Endodermal cell (in vitro differentiated cells): ENCODE results near the gene RCAN2. TPM values are rescaled to one million over a fixed set of nuclear protein-coding genes. Genes with fewer than 3 reads are reported as not detected.

Experiments
- DNase-seq: peaks from one replicate; pipeline ENCODE4 v3.0.0-alpha.2; 2017
- H3K27ac ChIP-seq: 2 replicates; pipeline ENCODE4 v1.5.1; 2013; ENCODE audit warnings: mild to moderate bottlenecking, low read depth, low read length, moderate library complexity
- H3K27me3 ChIP-seq: 2 replicates; pipeline ENCODE4 v1.6.1; 2013; ENCODE audit warnings: mild to moderate bottlenecking, low read length, moderate library complexity; ENCODE audit not compliant: insufficient read depth, control insufficient read depth, poor library complexity, severe bottlenecking
- H3K36me3 ChIP-seq: 2 replicates; pipeline ENCODE4 v1.7.0; 2013; ENCODE audit warnings: mild to moderate bottlenecking, low read length, moderate library complexity; ENCODE audit not compliant: control insufficient read depth, insufficient read depth
- H3K4me1 ChIP-seq: one replicate; pipeline ENCODE4 v1.7.0; 2013; ENCODE audit warnings: low read length; ENCODE audit not compliant: control insufficient read depth, insufficient read depth
- H3K4me3 ChIP-seq: 2 replicates; pipeline ENCODE4 v1.5.1; 2013; ENCODE audit warnings: mild to moderate bottlenecking, low read length, moderate library complexity
- H3K9ac ChIP-seq: 2 replicates; pipeline ENCODE4 v1.6.1; 2013; ENCODE audit warnings: mild to moderate bottlenecking, low read length, moderate library complexity; ENCODE audit not compliant: poor library complexity, severe bottlenecking; ENCODE audit errors: extremely low read depth
- H3K9me3 ChIP-seq: 2 replicates; pipeline ENCODE4 v1.6.1; 2013; ENCODE audit warnings: mild to moderate bottlenecking, low read length, moderate library complexity; ENCODE audit not compliant: control insufficient read depth
- H3K27ac Mint-ChIP-seq: 2 replicates; pipeline ENCODE4 v1.8.0; 2020; ENCODE audit warnings: mixed read lengths
- H3K27me3 Mint-ChIP-seq: 2 replicates; pipeline ENCODE4 v1.8.0; 2021; ENCODE audit warnings: mild to moderate bottlenecking, mixed read lengths; ENCODE audit not compliant: insufficient read depth
- H3K36me3 Mint-ChIP-seq: 2 replicates; pipeline ENCODE4 v1.8.0; 2020; ENCODE audit warnings: low read depth, mixed read lengths
- H3K4me1 Mint-ChIP-seq: 2 replicates; pipeline ENCODE4 v1.8.0; 2020; ENCODE audit warnings: mixed read lengths
- H3K4me3 Mint-ChIP-seq: 2 replicates; pipeline ENCODE4 v1.8.0; 2020; ENCODE audit warnings: mild to moderate bottlenecking, moderate library complexity, mixed read lengths
- H3K9me3 Mint-ChIP-seq: 2 replicates; pipeline ENCODE4 v1.8.0; 2020; ENCODE audit warnings: mild to moderate bottlenecking, mixed read lengths
- WGBS, 2 experiments: methylation state at CpG; one replicate each; pipeline versions ENCODE4 v1.1.5 to v1.1.7; 2013; ENCODE audit warnings: missing lambda C conversion rate in 2 of 2, mixed read lengths in 1 of 2; ENCODE audit not compliant: insufficient coverage in 1 of 2, insufficient read length in 1 of 2; 5-methylcytosine and 5-hydroxymethylcytosine counted together
- total RNA-seq, 2 donors: library from RNA; stranded (reverse); fragmentation: NEBNext Ultra II Directional in 1 of 2; extraction: Animal tissue kit (Norgen Biotek cat#: 25700) in 1 of 2; gene quantifications; 2 replicates in 1 of 2; 3 replicates in 1 of 2; pipeline ENCODE4 v1.2.1, GENCODE V29; 2021
- TF ChIP-seq, protein P1 (sequence below): fragments of 200-600 bp; sonication (generic); conservative IDR thresholded peaks from 2 replicates; pipeline ENCODE4 v1.5.0; 2021; ENCODE audit warnings: antibody characterized with exemption, mild to moderate bottlenecking

The RCAN2 gene
- total RNA-seq, 2 donors from 2014 or later: 15.7 to 16.7 TPM

DNA sequence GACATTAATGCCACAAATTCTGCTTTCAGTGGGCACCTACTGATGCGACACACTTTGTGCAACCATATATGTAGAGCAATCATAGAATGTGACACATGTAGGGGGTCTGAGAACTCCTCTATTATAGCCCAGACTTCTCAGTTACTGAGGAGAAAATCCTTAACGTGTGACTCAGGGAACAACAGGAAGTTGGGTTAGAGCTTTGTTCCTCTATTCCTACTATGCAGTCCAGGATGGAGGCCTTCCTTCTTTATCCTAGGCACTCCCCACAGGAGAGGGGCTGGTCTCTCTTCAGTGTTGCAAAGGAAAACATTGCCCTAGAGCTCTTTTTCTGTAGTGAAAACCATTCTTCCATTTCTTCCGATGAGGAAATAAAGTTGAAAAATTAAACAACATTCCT is 39.6 kb upstream of the RCAN2 start:
- H3K9me3 ChIP-seq: no peaks in the 10 kb centered on the region
- Mint-ChIP-seq H3K36me3 (no peaks in the 10 kb centered on the region), H3K4me1 (peaks cover 29% of the 10 kb centered on the region), H3K27me3 (no peaks in the 10 kb centered on the region), H3K4me3 (no peak overlapping the region), H3K27ac (no peak overlapping the region), H3K9me3 (no peaks in the 10 kb centered on the region)
- WGBS, 2 experiments: 50 to 72% methylated on average over 2 to 3 of the region's 3 CpGs
- no peak overlapping the region for H3K4me3 ChIP-seq
- DNase-seq: no peak
- no peak overlapping the region for H3K9ac ChIP-seq
- H3K4me1 ChIP-seq: peaks cover 8% of the 10 kb centered on the region
- H3K27ac ChIP-seq: no peak overlapping the region
- no peaks in the 10 kb centered on the region for H3K27me3 ChIP-seq
- TF ChIP-seq, protein P1, sequence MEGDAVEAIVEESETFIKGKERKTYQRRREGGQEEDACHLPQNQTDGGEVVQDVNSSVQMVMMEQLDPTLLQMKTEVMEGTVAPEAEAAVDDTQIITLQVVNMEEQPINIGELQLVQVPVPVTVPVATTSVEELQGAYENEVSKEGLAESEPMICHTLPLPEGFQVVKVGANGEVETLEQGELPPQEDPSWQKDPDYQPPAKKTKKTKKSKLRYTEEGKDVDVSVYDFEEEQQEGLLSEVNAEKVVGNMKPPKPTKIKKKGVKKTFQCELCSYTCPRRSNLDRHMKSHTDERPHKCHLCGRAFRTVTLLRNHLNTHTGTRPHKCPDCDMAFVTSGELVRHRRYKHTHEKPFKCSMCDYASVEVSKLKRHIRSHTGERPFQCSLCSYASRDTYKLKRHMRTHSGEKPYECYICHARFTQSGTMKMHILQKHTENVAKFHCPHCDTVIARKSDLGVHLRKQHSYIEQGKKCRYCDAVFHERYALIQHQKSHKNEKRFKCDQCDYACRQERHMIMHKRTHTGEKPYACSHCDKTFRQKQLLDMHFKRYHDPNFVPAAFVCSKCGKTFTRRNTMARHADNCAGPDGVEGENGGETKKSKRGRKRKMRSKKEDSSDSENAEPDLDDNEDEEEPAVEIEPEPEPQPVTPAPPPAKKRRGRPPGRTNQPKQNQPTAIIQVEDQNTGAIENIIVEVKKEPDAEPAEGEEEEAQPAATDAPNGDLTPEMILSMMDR: no peak
- H3K36me3 ChIP-seq: no peaks in the 10 kb centered on the region

DNA sequence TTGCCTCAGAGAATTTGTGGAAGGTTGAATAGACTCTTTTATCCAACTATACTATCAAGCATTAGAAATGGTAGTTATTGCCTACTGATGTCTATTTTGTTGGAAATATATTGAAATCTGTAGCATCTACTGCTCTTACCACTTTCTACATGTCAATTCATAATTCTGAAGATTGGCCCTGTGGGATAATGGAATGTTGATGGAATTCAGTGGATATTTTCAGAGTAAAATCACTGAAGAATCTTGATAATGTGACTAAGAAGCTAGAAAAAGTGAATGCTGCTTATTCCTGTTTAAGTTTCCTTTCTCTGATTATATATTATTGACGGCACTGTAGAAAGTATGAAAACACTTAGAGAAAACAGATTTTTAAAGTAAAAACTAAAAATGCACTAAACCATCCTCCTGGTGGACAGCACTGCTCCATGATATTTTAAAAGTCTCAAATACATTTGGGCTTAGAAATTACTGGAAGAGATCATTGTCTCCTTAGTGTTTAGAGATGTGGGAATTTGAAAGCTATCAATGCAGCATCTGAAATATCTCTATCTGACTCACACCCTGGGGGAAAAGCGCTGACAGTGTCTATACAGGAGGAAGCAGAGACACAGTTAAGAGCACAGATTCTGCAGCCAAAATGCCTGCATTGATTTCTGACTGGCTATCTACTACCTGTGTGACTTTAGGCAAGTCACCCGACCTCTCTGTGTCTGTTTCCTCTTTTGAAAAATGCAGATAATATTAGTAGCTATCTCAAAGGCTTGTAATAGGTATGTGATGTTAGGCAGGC is 37.9 kb upstream of the RCAN2 start:
- no peaks in the 10 kb centered on the region for H3K36me3 ChIP-seq
- DNase-seq: no peak
- TF ChIP-seq, protein P1: no peak
- H3K27me3 ChIP-seq: no peaks in the 10 kb centered on the region
- Mint-ChIP-seq H3K27me3 (no peaks in the 10 kb centered on the region), H3K27ac (no peak overlapping the region), H3K4me1 (peaks cover 29% of the 10 kb centered on the region), H3K4me3 (no peak overlapping the region), H3K36me3 (no peaks in the 10 kb centered on the region), H3K9me3 (no peaks in the 10 kb centered on the region)
- no peaks in the 10 kb centered on the region for H3K9me3 ChIP-seq
- no peak overlapping the region for H3K4me3 ChIP-seq
- H3K27ac ChIP-seq: no peak overlapping the region
- WGBS, 2 experiments: 94 to 100% methylated on average over 1 to 3 of the region's 3 CpGs
- no peak overlapping the region for H3K9ac ChIP-seq
- peaks cover 8% of the 10 kb centered on the region for H3K4me1 ChIP-seq

DNA sequence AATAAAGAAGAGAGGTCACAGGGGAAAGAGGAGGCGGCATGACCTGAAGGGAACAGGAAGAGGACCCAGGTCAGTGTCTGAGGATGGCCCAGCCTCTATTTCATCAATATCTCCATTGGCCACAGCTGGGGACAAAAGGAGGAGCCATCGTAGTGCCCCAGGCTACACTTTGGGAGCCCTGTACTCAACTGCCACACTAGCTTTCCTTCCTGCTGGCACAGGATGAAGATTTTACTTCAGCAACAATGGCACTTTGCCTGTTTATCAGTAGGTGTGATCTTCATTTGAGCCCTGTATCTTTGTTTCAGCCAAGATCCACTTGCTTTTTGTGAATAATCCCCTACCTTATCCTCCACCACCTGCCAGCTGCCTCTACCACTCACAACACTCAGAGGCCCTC is 35.4 kb upstream of the RCAN2 start:
- Mint-ChIP-seq H3K9me3 (no peaks in the 10 kb centered on the region), H3K27ac (no peak overlapping the region), H3K36me3 (no peaks in the 10 kb centered on the region), H3K4me1 (peaks cover 29% of the 10 kb centered on the region), H3K4me3 (no peak overlapping the region), H3K27me3 (no peaks in the 10 kb centered on the region)
- Histone ChIP-seq H3K27me3 (no peaks in the 10 kb centered on the region), H3K9me3 (peaks cover 4% of the 10 kb centered on the region), H3K9ac (no peak overlapping the region), H3K4me3 (no peak overlapping the region), H3K4me1 (peaks cover 8% of the 10 kb centered on the region), H3K27ac (no peak overlapping the region), H3K36me3 (no peaks in the 10 kb centered on the region)
- TF ChIP-seq, protein P1: no peak
- WGBS, 2 experiments: 75 to 83% methylated on average over 1 to 2 of the region's 2 CpGs
- peak; percentile 74 for DNase-seq
